WTC11 (cell line): ENCODE results near the gene DENND6A.

ENCODE experiments used
- ATF3 ChIP-seq: sonication (generic); formaldehyde crosslinking; conservative IDR thresholded peaks from 2 replicates; pipeline ENCODE4 v1.8.1; 2022; ENCODE audit warnings: mild to moderate bottlenecking, missing genetic modification reagents
- CREM ChIP-seq: sonication (generic); formaldehyde crosslinking; IDR thresholded peaks from 2 replicates; pipeline ENCODE4 v1.8.1; 2022; ENCODE audit warnings: mild to moderate bottlenecking, missing genetic modification reagents, moderate library complexity
- CTCF ChIP-seq: fragments of 200-600 bp; IDR thresholded peaks from 2 replicates; pipeline ENCODE4 v1.8.0; 2022; ENCODE audit warnings: antibody characterized with exemption
- ELF4 ChIP-seq: sonication (generic); formaldehyde crosslinking; IDR thresholded peaks from 2 replicates; pipeline ENCODE4 v1.8.1; 2022; ENCODE audit warnings: low read depth, mild to moderate bottlenecking, moderate library complexity, missing genetic modification reagents
- ETV6 ChIP-seq: sonication (generic); formaldehyde crosslinking; IDR thresholded peaks from 2 replicates; pipeline ENCODE4 v1.8.1; 2022; ENCODE audit warnings: mild to moderate bottlenecking, missing genetic modification reagents
- KAT7 ChIP-seq: sonication (generic); formaldehyde crosslinking; IDR thresholded peaks from 2 replicates; pipeline ENCODE4 v1.8.1; 2023; ENCODE audit warnings: missing genetic modification reagents, mild to moderate bottlenecking, borderline replicate concordance
- MXD4 ChIP-seq: fragments of 250-450 bp; sonication (Bioruptor Pico); IDR thresholded peaks from 2 replicates; pipeline ENCODE4 v1.8.0; 2021; ENCODE audit warnings: mild to moderate bottlenecking, moderate library complexity, borderline replicate concordance
- PRRX2 ChIP-seq: fragments of 250-450 bp; sonication (Bioruptor Pico); IDR thresholded peaks from 2 replicates; pipeline ENCODE4 v1.8.0; 2021; ENCODE audit warnings: mild to moderate bottlenecking
- SMAD3 ChIP-seq: sonication (generic); formaldehyde crosslinking; IDR thresholded peaks from 2 replicates; pipeline ENCODE4 v1.8.0; 2022; ENCODE audit warnings: missing genetic modification reagents, mild to moderate bottlenecking, borderline replicate concordance
- SOX15 ChIP-seq: fragments of 250-450 bp; sonication (Bioruptor Pico); IDR thresholded peaks from 2 replicates; pipeline ENCODE4 v1.9.0; 2021; ENCODE audit warnings: mild to moderate bottlenecking
- TF ChIP-seq, protein P1 (sequence below): sonication (generic); formaldehyde crosslinking; conservative IDR thresholded peaks from 2 replicates; pipeline ENCODE4 v1.8.1; 2023; ENCODE audit warnings: mild to moderate bottlenecking, low read depth, missing genetic modification reagents, moderate library complexity
- TF ChIP-seq, protein P2 (sequence below): sonication (generic); formaldehyde crosslinking; IDR thresholded peaks from 2 replicates; pipeline ENCODE4 v1.8.0; 2022; ENCODE audit warnings: mild to moderate bottlenecking, missing genetic modification reagents
- TF ChIP-seq, protein P3 (sequence below): sonication (generic); formaldehyde crosslinking; IDR thresholded peaks from 2 replicates; pipeline ENCODE4 v1.8.0; 2022; ENCODE audit warnings: mild to moderate bottlenecking, missing genetic modification reagents
- TF ChIP-seq, protein P4 (sequence below): sonication (generic); formaldehyde crosslinking; IDR thresholded peaks from 2 replicates; pipeline ENCODE4 v1.8.1; 2022; ENCODE audit warnings: low read depth, missing genetic modification reagents, borderline replicate concordance

- TF ChIP-seq, protein P1, sequence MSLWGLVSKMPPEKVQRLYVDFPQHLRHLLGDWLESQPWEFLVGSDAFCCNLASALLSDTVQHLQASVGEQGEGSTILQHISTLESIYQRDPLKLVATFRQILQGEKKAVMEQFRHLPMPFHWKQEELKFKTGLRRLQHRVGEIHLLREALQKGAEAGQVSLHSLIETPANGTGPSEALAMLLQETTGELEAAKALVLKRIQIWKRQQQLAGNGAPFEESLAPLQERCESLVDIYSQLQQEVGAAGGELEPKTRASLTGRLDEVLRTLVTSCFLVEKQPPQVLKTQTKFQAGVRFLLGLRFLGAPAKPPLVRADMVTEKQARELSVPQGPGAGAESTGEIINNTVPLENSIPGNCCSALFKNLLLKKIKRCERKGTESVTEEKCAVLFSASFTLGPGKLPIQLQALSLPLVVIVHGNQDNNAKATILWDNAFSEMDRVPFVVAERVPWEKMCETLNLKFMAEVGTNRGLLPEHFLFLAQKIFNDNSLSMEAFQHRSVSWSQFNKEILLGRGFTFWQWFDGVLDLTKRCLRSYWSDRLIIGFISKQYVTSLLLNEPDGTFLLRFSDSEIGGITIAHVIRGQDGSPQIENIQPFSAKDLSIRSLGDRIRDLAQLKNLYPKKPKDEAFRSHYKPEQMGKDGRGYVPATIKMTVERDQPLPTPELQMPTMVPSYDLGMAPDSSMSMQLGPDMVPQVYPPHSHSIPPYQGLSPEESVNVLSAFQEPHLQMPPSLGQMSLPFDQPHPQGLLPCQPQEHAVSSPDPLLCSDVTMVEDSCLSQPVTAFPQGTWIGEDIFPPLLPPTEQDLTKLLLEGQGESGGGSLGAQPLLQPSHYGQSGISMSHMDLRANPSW (CRISPR knock-in tag) = no peak
- TF ChIP-seq CTCF (no peak), SMAD3 (CRISPR knock-in tag) (no peak), KAT7 (no peak), ETV6 (no peak), PRRX2 (CRISPR knock-in tag) (no peak), SOX15 (CRISPR knock-in tag) (no peak), CREM (no peak), ELF4 (CRISPR knock-in tag) (no peak), MXD4 (CRISPR knock-in tag) (no peak), ATF3 (CRISPR knock-in tag) (no peak)
- TF ChIP-seq, protein P2, sequence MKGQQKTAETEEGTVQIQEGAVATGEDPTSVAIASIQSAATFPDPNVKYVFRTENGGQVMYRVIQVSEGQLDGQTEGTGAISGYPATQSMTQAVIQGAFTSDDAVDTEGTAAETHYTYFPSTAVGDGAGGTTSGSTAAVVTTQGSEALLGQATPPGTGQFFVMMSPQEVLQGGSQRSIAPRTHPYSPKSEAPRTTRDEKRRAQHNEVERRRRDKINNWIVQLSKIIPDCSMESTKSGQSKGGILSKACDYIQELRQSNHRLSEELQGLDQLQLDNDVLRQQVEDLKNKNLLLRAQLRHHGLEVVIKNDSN (CRISPR knock-in tag) = no peak
- TF ChIP-seq, protein P3, sequence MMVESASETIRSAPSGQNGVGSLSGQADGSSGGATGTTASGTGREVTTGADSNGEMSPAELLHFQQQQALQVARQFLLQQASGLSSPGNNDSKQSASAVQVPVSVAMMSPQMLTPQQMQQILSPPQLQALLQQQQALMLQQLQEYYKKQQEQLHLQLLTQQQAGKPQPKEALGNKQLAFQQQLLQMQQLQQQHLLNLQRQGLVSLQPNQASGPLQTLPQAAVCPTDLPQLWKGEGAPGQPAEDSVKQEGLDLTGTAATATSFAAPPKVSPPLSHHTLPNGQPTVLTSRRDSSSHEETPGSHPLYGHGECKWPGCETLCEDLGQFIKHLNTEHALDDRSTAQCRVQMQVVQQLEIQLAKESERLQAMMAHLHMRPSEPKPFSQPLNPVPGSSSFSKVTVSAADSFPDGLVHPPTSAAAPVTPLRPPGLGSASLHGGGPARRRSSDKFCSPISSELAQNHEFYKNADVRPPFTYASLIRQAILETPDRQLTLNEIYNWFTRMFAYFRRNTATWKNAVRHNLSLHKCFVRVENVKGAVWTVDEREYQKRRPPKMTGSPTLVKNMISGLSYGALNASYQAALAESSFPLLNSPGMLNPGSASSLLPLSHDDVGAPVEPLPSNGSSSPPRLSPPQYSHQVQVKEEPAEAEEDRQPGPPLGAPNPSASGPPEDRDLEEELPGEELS (CRISPR knock-in tag) = no peak
- TF ChIP-seq, protein P4, sequence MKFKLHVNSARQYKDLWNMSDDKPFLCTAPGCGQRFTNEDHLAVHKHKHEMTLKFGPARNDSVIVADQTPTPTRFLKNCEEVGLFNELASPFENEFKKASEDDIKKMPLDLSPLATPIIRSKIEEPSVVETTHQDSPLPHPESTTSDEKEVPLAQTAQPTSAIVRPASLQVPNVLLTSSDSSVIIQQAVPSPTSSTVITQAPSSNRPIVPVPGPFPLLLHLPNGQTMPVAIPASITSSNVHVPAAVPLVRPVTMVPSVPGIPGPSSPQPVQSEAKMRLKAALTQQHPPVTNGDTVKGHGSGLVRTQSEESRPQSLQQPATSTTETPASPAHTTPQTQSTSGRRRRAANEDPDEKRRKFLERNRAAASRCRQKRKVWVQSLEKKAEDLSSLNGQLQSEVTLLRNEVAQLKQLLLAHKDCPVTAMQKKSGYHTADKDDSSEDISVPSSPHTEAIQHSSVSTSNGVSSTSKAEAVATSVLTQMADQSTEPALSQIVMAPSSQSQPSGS (CRISPR knock-in tag) = no peak
Measured at GRCh38 chr3:57737840-57738239, 45.0 kb upstream of the DENND6A start.
